NB4 (cell line): ENCODE measurements around the gene MYO1B.

ENCODE experiments used
- CTCF ChIP-seq: IDR thresholded peaks from one replicate; pipeline ENCODE4 v1.5.1; 2012; ENCODE audit warnings: low read depth, low read length
- MAX ChIP-seq: IDR thresholded peaks from 2 replicates; pipeline ENCODE4 v1.6.1; 2011; ENCODE audit warnings: low read depth, low read length

GRCh38 chr2:191439481-191439880, 194.3 kb downstream of the MYO1B start:
- TF ChIP-seq CTCF (no peak), MAX (no peak)
